Activated CD8-positive, alpha-beta T cell treated with anti-CD3 and anti-CD28 coated beads for 36 hours (primary cell): Measurements from ENCODE around the gene PKN1. TPM values are rescaled to one million over a fixed set of nuclear protein-coding genes. Genes with fewer than 3 reads are reported as not detected.

Experiments
- ATAC-seq: fragments of 200-7000 bp; cut with Tn5 transposase; one replicate; pipeline ENCODE4 v1.10.0; 2021; ENCODE audit warnings: mild to moderate bottlenecking, moderate library complexity
- CTCF ChIA-PET: fragments of 350-600 bp; sonication (Branson Sonifier 250); formaldehyde crosslinking; loops from one replicate; lab custom pipeline; 2021; ENCODE audit warnings: antibody characterized with exemption; lab: Charles Lee
- POLR2A ChIA-PET: fragments of 350-600 bp; sonication (Branson Sonifier 250); formaldehyde crosslinking; loops from one replicate; lab custom pipeline; 2021; ENCODE audit warnings: antibody characterized with exemption; lab: Charles Lee
- DNase-seq: peaks from one replicate; pipeline ENCODE4 v3.0.0-alpha.2; 2020
- H3K27ac Mint-ChIP-seq: one replicate; pipeline ENCODE4 v1.8.0; 2021; ENCODE audit warnings: mild to moderate bottlenecking, mixed read lengths
- H3K27me3 Mint-ChIP-seq: one replicate; pipeline ENCODE4 v1.8.0; 2021; ENCODE audit warnings: mixed read lengths
- H3K36me3 Mint-ChIP-seq: one replicate; pipeline ENCODE4 v1.8.0; 2021; ENCODE audit warnings: low read depth, mixed read lengths
- H3K4me1 Mint-ChIP-seq: one replicate; pipeline ENCODE4 v1.8.0; 2021; ENCODE audit warnings: low read depth, mixed read lengths
- H3K4me3 Mint-ChIP-seq: one replicate; pipeline ENCODE4 v1.8.0; 2021; ENCODE audit warnings: mild to moderate bottlenecking, moderate library complexity, mixed read lengths
- H3K9me3 Mint-ChIP-seq: one replicate; pipeline ENCODE4 v1.8.0; 2021; ENCODE audit warnings: mixed read lengths
- CTCF ChIP-seq: fragments of 200-600 bp; IDR thresholded peaks from one replicate; pipeline ENCODE4 v1.8.0; 2022; ENCODE audit warnings: antibody characterized with exemption, mild to moderate bottlenecking
- intact Hi-C: fragments of 100-400 bp; cut with micrococcal nuclease; formaldehyde crosslinking; loops from one replicate; pipeline ENCODE4 v1.10.0; 2022
- total RNA-seq, 2 experiments: library from RNA; stranded (reverse); gene quantifications; one replicate each; pipeline ENCODE4 v1.2.3, GENCODE V29; 2021

Gene PKN1
- total RNA-seq, 2 experiments from 2014 or later, result 172 to 192 TPM

GRCh38 chr19:14409146-14410023, 23.7 kb upstream of the PKN1 start:
- Mint-ChIP-seq H3K36me3 (peaks cover 82% of the 10 kb centered on the region), H3K9me3 (no peaks in the 10 kb centered on the region), H3K4me3 (peak overlapping the region; percentile 12), H3K27ac (peak overlapping the region; percentile 72), H3K27me3 (no peaks in the 10 kb centered on the region), H3K4me1 (peaks cover 36% of the 10 kb centered on the region)
- ChIA-PET CTCF (interaction anchor here (1.2 to 1.9 kb wide), 4 partner anchors 46 to 273 kb away, joined by 3 to 7 read pairs (median 4); partner anchors contain the start of gene ASF1B), POLR2A (interaction anchor here (0.5 to 9.4 kb wide), 14 partner anchors 10 to 385 kb away, joined by 3 to 168 read pairs (median 4); partner anchors contain the start of genes ADGRE5 and DDX39A)
- ATAC-seq (no peak), DNase-seq (no peak)
- intact Hi-C loops, result loop anchor here (5.0 kb wide), 1 partner anchor 42 kb away; no protein-coding TSS in a partner anchor
- no peak for TF ChIP-seq CTCF

- ChIA-PET POLR2A (interaction anchor here (0.9 to 9.4 kb wide), 16 partner anchors 9 to 262 kb away, joined by 3 to 168 read pairs (median 4); partner anchors contain the start of genes ADGRE5 and DDX39A), CTCF (interaction anchor here (1.2 to 1.9 kb wide), 4 partner anchors 46 to 274 kb away, joined by 3 to 7 read pairs (median 4); partner anchors contain the start of gene ASF1B)
- H3K27ac Mint-ChIP-seq, result peak overlapping the region; percentile 72
- peaks cover 78% of the 10 kb centered on the region for H3K36me3 Mint-ChIP-seq
- ATAC-seq, result peak; percentile 9
- H3K4me3 Mint-ChIP-seq, result peak overlapping the region; percentile 3
- no peaks in the 10 kb centered on the region for H3K9me3 Mint-ChIP-seq
- H3K27me3 Mint-ChIP-seq, result no peaks in the 10 kb centered on the region
- no peak for TF ChIP-seq CTCF
- intact Hi-C loops, result no loop called here
- DNase-seq, result peak; percentile 61
- peaks cover 42% of the 10 kb centered on the region for H3K4me1 Mint-ChIP-seq
Measured at GRCh38 chr19:14410091-14411051, 22.7 kb upstream of the PKN1 start.

- intact Hi-C loops, result no loop called here
- ChIA-PET CTCF (interaction anchor here (0.6 to 1.7 kb wide), 2 partner anchors 51 to 68 kb away, joined by 3 to 7 read pairs; no protein-coding TSS in a partner anchor), POLR2A (interaction anchor here (0.6 to 9.4 kb wide), 15 partner anchors 8 to 211 kb away, joined by 3 to 168 read pairs (median 4); partner anchors contain the start of genes ADGRE5 and DDX39A)
- Mint-ChIP-seq H3K27ac (peak overlapping the region; percentile 12), H3K4me1 (peaks cover 48% of the 10 kb centered on the region), H3K36me3 (peaks cover 80% of the 10 kb centered on the region), H3K27me3 (no peaks in the 10 kb centered on the region), H3K4me3 (peak overlapping the region; percentile 3), H3K9me3 (no peaks in the 10 kb centered on the region)
- ATAC-seq, result no peak
- no peak for TF ChIP-seq CTCF
- no peak for DNase-seq
Measured at GRCh38 chr19:14411161-14411937, 21.8 kb upstream of the PKN1 start.

GRCh38 chr19:14411938-14412245, 21.2 kb upstream of the PKN1 start:
- ChIA-PET CTCF (no interaction called here), POLR2A (interaction anchor here (0.6 to 9.4 kb wide), 7 partner anchors 10 to 212 kb away, joined by 3 to 168 read pairs (median 4); partner anchors contain the start of gene ADGRE5)
- no peak overlapping the region for H3K4me3 Mint-ChIP-seq
- H3K4me1 Mint-ChIP-seq, result peaks cover 53% of the 10 kb centered on the region
- H3K36me3 Mint-ChIP-seq, result peaks cover 79% of the 10 kb centered on the region
- ATAC-seq, result no peak
- H3K27me3 Mint-ChIP-seq, result no peaks in the 10 kb centered on the region
- no peak for TF ChIP-seq CTCF
- no peak for DNase-seq
- H3K9me3 Mint-ChIP-seq, result no peaks in the 10 kb centered on the region
- intact Hi-C loops, result no loop called here
- H3K27ac Mint-ChIP-seq, result peak overlapping the region; percentile 12
